HG03064 (cell line): ENCODE measurements around the gene ACSS3.
A peak's percentile ranks its signal among the peaks of the same experiment; 100 is the strongest.
"Not testable (repeated sequence)": the region's sequence is repeated elsewhere in the genome, so short reads cannot be mapped to it uniquely, and the experiment has no call there.

Experiments
- ATAC-seq: cut with Tn5 transposase; IDR thresholded peaks from one replicate; pipeline ENCODE4 v1.9.1; 2021; ENCODE audit warnings: low read depth; ENCODE audit not compliant: unreplicated experiment

Gene ACSS3

DNA sequence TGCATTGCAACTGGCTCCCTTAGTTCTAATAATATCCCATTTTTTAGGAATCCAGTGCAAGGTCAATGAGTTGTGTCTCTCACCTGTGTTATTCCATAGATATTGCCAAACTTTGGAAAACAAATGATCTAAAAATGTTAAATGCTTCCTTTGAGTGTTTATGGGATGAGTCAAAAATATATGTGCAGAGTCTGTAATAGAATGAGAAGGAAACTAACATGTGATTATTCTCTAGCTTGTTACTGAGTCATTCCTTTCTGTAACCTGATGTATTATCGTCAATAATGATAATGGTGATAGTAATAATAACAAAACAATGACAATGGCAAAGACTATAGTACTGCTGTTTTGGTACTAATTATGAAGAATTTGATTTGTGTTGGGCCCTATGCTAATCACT is 11.5 kb downstream of the ACSS3 start:
- ATAC-seq, result no peak

DNA sequence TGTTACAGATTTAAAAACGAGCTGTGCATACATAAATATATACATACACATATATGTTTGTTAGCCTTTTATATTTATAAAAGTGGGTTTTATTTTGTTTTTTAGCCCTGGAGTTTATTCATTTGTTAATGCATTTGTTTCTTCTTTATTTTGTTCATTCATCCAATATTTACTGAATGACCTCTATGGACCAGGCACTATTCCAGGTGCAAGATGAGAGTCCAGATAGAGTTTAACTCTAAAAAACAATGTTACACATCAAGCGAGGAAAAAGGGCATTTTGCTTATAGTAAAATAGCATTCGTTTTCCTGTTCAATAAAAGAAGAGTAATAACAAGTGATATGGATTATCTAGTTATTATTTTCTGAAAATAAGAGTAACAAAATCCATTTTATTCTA is 14.2 kb downstream of the ACSS3 start:
- ATAC-seq, result no peak

DNA sequence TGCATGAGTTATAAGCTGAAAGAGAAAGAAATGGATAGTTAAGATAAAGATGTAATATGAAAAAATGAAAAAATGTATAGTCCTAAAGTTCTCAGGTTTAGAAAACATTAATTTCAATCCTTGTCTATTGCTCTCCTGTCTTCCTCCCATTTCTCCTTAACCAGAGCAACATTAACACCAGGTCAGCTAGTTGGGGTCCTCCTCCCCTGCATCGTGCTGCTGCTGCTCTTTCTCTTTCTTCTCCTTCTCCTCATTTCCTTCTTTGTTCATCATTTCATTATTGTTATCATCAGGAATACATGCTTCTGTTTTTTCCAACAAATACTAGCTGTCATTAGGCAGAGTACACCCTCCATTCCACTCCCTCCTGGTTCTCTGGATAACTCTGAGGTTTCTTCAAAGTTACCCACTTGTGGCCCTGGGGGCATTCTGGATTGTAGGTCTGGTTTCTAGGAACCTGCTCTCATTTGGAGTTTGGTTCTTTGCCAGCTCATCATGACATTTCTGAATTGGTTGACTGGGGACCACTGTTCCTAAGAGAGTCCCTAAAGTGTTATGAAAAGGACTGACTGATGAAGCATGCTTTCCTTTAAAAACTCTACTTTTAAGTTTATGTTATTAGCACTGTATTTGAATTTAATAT is 17.0 kb downstream of the ACSS3 start:
- no peak for ATAC-seq

DNA sequence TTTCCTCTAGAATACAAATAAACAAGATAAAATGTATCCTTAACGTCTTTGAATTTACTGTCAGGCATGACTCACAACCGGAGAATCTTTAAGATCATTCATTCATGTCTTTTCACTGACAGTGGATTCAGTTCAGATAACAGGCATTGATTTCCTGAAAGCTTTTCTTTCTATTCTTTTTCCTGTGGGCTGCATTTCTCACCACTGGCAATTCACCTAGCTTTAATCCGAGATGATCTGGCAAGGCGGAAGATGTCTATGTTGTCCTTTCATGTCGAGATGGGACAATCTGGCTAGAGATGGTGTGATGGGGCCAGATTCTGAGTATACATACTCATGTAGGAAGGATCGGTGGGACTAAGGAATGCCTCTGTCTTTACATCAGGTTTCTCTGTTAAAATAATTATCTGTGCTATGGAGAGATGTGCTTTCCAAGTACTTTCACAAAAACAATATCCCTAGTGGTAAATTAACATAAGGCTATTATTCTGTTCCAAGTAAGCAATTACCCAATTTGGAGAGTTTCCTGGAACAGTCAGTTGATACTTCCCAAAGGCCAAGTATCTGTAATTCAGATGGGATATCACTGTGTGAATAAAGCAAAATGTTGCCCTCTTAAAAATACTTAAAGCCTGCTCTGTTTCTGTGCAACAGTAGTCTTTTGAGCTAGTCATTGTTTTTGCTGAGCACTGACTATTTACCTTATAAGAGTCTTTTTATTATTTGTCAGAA is 17.8 kb downstream of the ACSS3 start:
- ATAC-seq, result no peak

DNA sequence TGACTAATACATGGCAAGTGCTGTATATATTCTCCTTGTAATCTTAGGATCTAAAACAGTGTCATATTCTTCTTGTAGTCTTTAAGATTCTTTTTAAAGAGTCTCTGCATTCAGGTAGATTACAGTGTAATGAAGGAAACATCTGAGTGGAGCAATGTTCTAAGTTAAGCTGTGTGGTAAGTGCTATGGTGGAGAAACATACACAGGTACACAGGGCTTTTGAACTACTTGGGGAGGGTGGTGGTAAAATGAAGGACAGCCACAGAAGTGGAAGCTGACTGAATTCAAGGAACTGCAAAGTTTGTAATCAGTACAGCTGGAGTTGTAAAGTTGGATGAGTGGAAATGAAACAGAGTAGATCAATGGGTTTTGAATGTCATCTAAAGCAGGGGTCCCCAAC is 27.8 kb downstream of the ACSS3 start:
- ATAC-seq, result no peak

DNA sequence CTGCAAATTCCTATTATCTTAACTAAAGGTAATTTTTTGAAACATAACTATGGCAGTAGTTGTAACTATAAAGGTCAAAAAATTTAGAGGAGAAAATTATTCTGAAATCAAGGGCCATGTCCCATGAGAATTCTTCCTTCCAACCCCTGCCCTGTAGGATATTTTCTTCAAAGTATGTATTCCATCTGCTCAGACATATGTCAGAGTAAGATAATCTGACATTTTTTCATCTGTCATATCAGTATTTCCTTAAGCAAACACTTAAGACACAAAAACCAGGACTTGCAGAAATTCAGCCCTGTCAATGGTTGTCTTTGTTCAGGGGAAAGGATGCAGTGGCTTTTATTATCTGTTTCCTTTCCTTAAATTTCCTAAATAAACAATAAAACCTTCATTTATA is 36.3 kb downstream of the ACSS3 start:
- ATAC-seq, result no peak

DNA sequence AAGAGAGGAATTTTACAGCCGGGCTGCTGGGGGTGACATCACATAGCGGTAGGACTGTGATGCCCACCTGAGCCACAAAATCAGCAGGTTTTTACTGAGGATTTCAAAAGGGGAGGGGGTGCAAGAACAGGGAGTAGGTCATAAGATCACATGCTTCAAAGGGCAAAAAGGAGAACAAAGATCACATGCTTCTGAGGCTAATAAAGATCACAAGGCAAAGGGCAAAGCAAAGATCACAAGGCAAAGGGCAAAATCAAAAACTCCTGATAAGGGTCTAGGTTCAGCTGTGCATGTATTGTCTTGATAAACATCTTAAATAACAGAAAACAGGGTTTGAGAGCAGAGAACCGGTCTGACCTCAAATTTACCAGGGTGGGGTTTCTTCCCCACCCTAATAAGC is 41.2 kb downstream of the ACSS3 start:
- ATAC-seq, result not testable (repeated sequence)

DNA sequence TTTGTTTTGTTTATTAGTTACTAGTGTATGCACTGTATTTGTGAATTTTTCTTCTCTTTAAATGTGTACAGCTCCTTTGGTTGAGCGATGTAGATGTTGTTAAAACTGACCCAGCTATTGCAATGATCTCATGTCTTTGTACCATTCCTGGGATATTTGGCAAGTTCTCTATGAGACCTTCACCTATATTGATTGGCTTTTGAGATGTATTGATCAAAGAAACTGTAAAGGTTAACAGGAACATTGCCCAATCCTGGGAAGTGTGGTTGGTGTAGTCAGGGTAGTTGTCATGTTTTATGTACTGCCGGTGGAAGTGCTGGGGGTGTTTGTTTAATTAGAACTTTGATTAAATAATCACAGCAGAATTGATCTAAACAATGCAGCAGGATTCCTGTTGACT is 43.1 kb downstream of the ACSS3 start:
- ATAC-seq, result no peak

DNA sequence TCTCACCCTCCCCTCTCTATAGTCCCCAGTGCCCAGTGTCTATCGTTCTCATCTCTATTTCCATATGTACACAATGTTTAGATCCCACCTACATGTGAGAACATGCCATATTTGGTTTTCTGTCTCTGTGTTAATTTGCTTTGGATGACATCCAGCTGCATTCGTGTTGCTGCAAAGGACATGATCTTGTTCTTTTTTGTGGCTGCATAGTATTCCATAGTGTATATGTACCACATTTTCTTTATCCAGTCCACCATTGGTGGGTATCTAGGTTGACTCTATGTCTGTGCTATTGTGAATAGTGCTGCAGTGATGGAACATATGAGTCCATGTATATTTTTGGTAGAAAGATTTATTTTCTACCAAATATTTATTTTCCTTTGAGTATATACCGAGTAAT is 45.7 kb downstream of the ACSS3 start:
- no peak for ATAC-seq

DNA sequence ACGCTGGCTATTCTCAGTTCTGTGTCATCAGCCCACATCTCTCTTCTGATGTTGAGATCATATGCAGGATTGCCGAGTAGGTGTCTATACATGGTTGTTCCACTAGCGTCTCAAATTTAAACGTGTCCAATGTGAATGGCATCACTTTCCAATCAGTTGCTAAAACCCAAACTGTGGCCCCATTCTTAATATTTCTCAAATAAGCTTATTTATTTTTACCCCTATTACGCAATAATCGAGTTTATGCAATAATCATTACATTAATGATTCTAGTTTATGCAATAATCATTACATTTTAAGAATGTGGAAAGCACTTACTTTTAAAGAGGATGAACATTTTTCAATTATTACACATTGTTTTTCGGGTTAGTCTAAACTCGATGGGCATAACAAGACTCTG is 47.8 kb downstream of the ACSS3 start:
- ATAC-seq, result no peak

DNA sequence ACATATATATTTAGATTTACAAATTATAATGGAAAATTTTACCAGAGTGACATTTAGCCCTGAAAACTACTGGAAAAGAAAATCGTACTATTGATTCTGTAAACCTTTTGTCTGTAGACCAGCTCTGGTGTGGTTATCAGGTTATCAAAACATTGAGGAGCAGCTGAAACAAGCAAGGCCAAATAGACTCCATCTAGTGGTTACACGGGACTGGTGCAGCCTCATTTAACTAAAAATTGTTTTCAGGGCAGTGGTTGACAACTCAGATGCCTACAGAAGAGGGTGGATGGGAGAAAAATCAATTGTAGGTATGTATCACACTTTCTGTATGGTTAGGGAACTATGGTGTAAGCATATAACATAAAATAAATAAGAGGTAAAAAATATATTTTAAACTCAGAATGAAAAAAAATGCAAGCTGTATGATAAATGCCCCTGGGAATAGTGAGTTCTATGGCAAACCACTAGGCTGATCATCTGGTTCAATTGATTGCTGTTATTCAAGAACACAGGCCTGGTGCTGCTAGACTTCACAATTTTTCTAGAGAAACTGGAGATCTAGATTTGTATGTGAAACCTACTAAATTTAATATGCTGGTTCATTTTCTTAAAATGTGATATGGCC is 51.2 kb downstream of the ACSS3 start:
- peak; percentile 94 for ATAC-seq

DNA sequence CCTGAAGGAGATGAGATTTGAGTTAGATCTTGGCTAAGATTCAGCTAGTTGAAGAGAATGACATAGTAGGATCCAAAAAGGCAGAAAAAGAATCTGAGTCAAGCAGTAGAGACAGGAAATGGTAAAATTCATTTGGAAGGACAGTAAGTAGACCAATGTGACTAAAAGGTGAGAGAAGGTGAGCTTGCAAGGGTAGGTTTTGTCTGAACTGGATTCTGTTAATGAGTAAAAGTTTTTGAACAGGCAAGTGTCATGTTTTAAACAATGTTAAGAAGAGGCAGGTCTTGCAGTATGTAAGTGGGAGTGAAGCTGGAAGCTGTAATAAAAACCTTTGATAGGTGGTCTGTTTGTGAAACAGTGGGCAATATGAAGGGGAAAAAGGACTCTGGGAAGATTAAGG is 58.6 kb downstream of the ACSS3 start:
- no peak for ATAC-seq

DNA sequence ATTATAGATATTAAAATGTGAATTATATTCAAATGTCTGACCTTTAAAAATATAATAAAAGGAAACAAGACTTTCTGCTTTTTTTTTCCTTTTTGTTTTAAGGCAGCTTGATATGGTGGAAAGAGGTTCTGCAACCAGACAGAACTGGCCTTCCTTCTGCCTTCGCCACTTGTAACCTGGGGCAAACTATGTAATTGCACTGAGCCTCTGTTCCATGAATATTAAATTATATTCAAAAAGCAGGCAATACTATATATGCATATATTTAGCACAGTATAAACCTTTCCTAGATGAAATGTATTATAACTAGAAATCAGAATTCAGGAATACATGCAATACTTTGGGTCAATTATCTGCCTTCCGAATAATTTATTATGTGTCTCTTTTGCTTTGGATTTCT is 59.9 kb downstream of the ACSS3 start:
- no peak for ATAC-seq

DNA sequence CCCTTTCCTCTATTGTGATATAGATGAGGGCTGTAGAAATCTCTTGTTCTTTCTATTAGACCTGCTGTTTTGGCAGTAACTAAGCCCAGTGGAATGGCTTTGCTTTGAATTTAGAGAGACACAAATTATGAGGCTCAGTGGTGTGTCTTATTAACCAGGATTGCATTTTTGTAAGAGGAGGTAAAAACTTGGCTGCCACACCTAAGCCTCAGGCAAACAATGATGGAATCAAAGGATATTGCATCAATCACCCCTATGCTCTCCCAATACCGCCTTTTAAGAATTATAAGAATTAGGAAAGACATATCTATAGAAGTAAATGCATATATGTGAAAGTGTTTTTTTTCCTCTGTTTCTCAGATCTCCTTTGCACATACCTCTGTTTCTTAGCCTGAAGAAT is 63.3 kb downstream of the ACSS3 start:
- no peak for ATAC-seq

DNA sequence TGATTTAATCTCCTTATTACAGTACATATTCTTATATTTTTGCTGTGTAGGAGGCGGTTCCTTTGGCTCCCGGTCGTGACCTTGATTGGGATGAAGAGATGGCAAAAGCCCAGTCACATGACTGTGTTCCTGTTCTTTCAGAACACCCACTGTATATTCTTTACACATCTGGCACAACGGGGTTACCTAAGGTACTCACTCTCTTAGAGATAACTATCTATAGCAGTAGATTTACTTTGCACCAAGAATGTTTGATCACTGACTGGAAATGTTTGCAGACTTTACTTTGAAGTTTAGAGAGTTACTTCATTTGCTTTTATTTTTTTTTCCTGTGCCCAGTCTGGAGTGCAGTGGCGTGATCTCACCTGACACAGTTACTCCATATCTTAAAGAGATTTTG is 65.2 kb downstream of the ACSS3 start:
- no peak for ATAC-seq

DNA sequence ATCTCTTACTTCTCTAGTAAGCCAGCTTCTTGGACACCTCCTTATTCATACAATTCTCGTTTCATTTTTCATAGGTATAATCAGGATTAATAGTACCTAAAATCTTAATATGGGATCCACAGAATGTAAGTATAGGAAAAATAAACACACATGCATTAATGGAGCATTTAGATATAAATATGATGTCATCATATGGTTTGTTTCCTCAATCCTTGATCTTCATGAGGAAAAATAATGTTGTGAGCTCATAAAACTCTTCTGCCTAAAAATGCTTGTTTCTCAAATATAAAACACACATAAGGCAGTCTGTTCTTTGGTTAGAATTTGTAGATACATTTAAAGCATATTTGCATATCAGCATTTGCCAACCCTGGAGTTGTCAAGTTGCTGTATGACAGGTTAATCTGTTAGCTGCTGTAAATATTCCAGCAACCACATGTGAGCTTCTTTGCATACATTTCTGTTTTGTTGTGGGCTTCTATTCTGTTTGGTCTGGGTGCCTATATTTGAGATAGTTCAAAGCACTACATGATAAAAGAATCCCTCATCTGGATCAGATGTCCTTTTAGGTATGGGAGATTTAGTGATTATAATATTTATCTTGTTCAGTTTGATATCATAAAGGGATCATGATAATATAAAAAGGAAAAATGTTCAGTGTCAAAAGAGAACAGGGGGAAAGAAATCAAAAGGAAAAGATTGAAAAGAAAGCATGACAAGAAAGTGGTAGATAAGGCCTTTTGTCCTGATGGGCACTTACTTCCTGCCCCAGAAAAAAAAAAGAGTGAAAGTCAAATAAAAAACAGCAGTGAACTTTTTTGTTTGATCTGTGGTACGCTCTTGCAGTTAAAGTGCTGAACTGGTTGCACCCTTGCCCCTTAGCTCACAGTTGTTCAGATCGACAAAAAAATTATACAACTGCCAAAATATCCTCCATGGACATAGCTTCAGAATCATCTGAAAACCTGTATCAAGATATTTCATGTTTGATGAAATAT is 68.6 kb downstream of the ACSS3 start:
- no peak for ATAC-seq

DNA sequence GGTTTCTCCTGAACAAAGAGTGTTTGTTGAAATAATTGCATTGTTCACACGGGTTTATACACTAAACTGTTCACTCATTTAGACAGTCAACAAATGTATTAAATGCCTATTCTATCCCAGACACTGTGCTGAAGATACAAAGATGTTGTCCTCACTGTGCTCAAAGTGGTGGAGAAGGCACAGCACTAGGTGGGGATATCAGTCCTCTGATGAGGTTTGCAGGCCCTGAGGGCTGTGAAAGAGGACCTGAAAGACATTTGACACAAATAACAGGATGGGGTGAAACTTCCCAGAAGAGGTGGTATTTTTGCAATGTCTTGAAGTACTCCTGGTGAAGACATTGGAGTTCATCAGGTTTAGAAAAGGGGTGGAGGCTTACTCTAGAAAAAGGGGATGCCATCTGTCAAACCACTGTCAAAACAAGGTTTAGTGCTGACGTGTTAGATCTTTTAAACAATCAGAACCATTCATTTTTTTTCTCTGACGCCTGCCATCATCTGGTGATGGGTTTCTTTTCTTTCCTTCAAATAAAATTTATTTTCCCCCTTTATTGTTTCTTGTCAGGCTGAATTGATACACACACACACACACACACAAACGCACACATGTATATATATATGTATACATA is 69.5 kb downstream of the ACSS3 start:
- no peak for ATAC-seq

DNA sequence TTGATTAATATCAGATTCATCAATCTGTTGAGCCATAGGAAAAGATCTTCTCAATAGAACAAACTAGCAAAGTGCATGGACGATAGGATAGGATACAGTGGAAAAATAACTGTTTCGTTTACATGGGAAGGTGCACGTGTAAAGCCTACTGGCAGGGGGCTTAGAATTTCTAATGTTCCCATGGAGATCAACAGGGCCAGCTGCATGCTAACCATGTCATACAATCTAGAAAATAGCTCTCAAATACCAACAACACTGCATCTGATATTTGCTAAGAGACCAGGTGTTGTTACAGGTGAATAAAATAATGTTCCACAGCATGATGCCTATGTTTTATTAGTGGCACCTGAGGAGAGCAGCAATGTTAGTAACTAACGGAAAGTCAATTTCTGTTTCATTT is 72.5 kb downstream of the ACSS3 start:
- no peak for ATAC-seq

DNA sequence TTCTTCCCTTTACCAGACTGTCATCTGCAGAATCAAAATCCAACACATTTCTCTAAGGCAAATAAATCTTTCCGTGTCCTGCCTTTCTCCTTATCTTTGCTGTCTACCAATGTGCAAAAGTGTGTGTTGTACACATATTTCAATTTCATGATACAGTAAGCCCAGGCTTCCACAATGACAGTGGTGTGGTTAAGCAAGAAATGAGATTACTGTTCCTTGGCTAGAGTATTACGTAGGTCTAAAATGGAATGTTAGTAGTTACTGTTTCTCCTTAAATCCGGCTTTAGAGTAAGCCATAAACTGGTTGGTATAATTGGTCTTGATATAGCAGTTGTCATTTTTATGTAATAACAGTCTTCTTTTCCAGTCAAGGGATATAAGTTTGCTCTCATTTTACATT is 82.0 kb downstream of the ACSS3 start:
- no peak for ATAC-seq

DNA sequence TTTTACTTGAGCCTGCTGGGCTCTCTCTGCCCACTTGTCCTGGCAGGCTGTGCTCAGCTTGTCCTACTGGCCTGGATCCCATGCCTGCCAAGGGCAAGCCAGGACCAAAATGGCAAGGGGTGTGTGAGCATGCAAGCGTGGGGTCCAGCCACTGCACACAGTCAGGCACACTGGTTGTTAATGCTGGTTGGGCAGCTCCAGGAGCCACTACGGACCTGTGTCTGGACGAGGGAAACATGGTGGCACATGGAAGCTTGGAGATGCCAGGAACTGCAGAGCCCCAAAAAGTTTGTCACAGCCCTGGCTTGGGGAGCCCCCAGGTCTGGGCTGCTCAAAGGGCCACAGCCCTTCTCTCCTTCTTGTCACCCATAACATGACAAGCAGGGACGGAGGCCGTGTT is 83.8 kb downstream of the ACSS3 start:
- no peak for ATAC-seq
